ENCODE data around the gene ARHGEF7. TPM values are rescaled to one million over a fixed set of nuclear protein-coding genes. Genes with fewer than 3 reads are reported as not detected.
A peak's percentile ranks its signal among the peaks of the same experiment; 100 is the strongest.
"Not testable (repeated sequence)": the region's sequence is repeated elsewhere in the genome, so short reads cannot be mapped to it uniquely, and the experiment has no call there.

The ARHGEF7 gene
- total RNA-seq, 1 donor from 2014 or later = 64.6 TPM

GRCh38 chr13:111068009-111068350 lies 47.1 kb upstream of the ARHGEF7 start:
- Histone ChIP-seq H3K36me3 (no peaks in the 10 kb centered on the region), H3K4me1 (peaks cover 14% of the 10 kb centered on the region), H3K27me3 (peaks cover 33% of the 10 kb centered on the region), H3K79me2 (ENCODE audit: low read depth) (no peaks in the 10 kb centered on the region), H3K9ac (no peak overlapping the region), H3K9me3 (ENCODE audit: low read depth) (no peaks in the 10 kb centered on the region), H2AFZ (replicated peaks) (no peak overlapping the region), H3K27ac (no peak overlapping the region), H3K4me3 (no peak overlapping the region), H3K4me2 (peak overlapping the region; percentile 92), H3F3A (ENCODE audit: low read depth) (peaks cover 6% of the 10 kb centered on the region), H4K20me1 (ENCODE audit: low read depth) (no peaks in the 10 kb centered on the region)
- Mint-ChIP-seq H3K36me3 (no peaks in the 10 kb centered on the region), H3K27me3 (ENCODE audit: insufficient read depth, low read depth) (peaks cover 21% of the 10 kb centered on the region), H3K4me3 (peak overlapping the region; percentile 87), H3K4me1 (peaks cover 12% of the 10 kb centered on the region), H3K27ac (no peak overlapping the region), H3K9me3 (peaks cover 23% of the 10 kb centered on the region)
- no peak for TF ChIP-seq CTCF (IDR thresholded peaks at IDR 0.05)
- no peak for TF ChIP-seq EZH2 (IDR thresholded peaks at IDR 0.05)
- no peak for TF ChIP-seq EZH2phosphoT487 (IDR thresholded peaks at IDR 0.05)
- no peak for DNase-seq (ENCODE audit: low spot score)

- H3K4me3 Mint-ChIP-seq; H2AFZ ChIP-seq (replicated peaks); H3K27ac ChIP-seq; DNase-seq (ENCODE audit: low spot score); H3K36me3 Mint-ChIP-seq; H3K27ac Mint-ChIP-seq; H3K36me3 ChIP-seq; H3K4me3 ChIP-seq; H3K4me1 Mint-ChIP-seq; H3K4me1 ChIP-seq; H3K79me2 ChIP-seq (ENCODE audit: low read depth); H3F3A ChIP-seq (ENCODE audit: low read depth); H3K9ac ChIP-seq; H3K4me2 ChIP-seq; H4K20me1 ChIP-seq (ENCODE audit: low read depth): not testable (repeated sequence)
- Histone ChIP-seq H3K9me3 (ENCODE audit: low read depth) (peaks cover 14% of the 10 kb centered on the region), H3K27me3 (peaks cover 19% of the 10 kb centered on the region)
- Mint-ChIP-seq H3K9me3 (peaks cover 48% of the 10 kb centered on the region), H3K27me3 (ENCODE audit: insufficient read depth, low read depth) (peaks cover 18% of the 10 kb centered on the region)
- TF ChIP-seq CTCF (IDR thresholded peaks at IDR 0.05) = peak; percentile 18
These were observed 44.0 kb upstream of the ARHGEF7 start for GRCh38 chr13:111071120-111071519.

- not testable (repeated sequence) for H3F3A ChIP-seq (ENCODE audit: low read depth); H3K4me3 Mint-ChIP-seq; DNase-seq (ENCODE audit: low spot score); H3K9ac ChIP-seq; H2AFZ ChIP-seq (replicated peaks); H3K4me3 ChIP-seq; H3K27ac ChIP-seq; H3K79me2 ChIP-seq (ENCODE audit: low read depth); H3K4me1 Mint-ChIP-seq; H3K27ac Mint-ChIP-seq; H3K36me3 Mint-ChIP-seq; H3K36me3 ChIP-seq; H3K4me1 ChIP-seq; H4K20me1 ChIP-seq (ENCODE audit: low read depth); H3K4me2 ChIP-seq
- H3K27me3 ChIP-seq = peaks cover 15% of the 10 kb centered on the region
- H3K27me3 Mint-ChIP-seq (ENCODE audit: insufficient read depth, low read depth) = peaks cover 15% of the 10 kb centered on the region
- peaks cover 46% of the 10 kb centered on the region for H3K9me3 Mint-ChIP-seq
- H3K9me3 ChIP-seq (ENCODE audit: low read depth) = peaks cover 14% of the 10 kb centered on the region
These were observed 43.6 kb upstream of the ARHGEF7 start for GRCh38 chr13:111071526-111071925.

GRCh38 chr13:111074826-111075225 lies 40.3 kb upstream of the ARHGEF7 start:
- Histone ChIP-seq H3K4me1 (no peaks in the 10 kb centered on the region), H3K27me3 (no peaks in the 10 kb centered on the region), H3K4me2 (no peak overlapping the region), H2AFZ (replicated peaks) (no peak overlapping the region), H3K79me2 (ENCODE audit: low read depth) (no peaks in the 10 kb centered on the region), H3K27ac (no peak overlapping the region), H3K9me3 (ENCODE audit: low read depth) (peaks cover 14% of the 10 kb centered on the region), H3K4me3 (no peak overlapping the region), H3K36me3 (peaks cover 4% of the 10 kb centered on the region), H4K20me1 (ENCODE audit: low read depth) (no peaks in the 10 kb centered on the region), H3F3A (ENCODE audit: low read depth) (no peaks in the 10 kb centered on the region), H3K9ac (no peak overlapping the region)
- Mint-ChIP-seq H3K9me3 (peaks cover 46% of the 10 kb centered on the region), H3K27me3 (ENCODE audit: insufficient read depth, low read depth) (peaks cover 15% of the 10 kb centered on the region), H3K36me3 (no peaks in the 10 kb centered on the region), H3K27ac (no peak overlapping the region), H3K4me3 (no peak overlapping the region), H3K4me1 (no peaks in the 10 kb centered on the region)
- TF ChIP-seq EZH2 (IDR thresholded peaks at IDR 0.05) = no peak
- TF ChIP-seq CTCF (IDR thresholded peaks at IDR 0.05) = no peak
- no peak for TF ChIP-seq EZH2phosphoT487 (IDR thresholded peaks at IDR 0.05)
- DNase-seq (ENCODE audit: low spot score) = no peak

Data from neural progenitor cell (in vitro differentiated cells).